Spleen (tissue), 7 donors: ENCODE data around the gene ART4.

Source experiments
- POLR2A ChIP-seq, 3 donors: fragments of 450-650 bp; IDR thresholded peaks; one replicate each; pipeline ENCODE4 v1.5.1; 2017; ENCODE audit warnings: antibody characterized with exemption in 3 of 3, mild to moderate bottlenecking in 1 of 3
- POLR2AphosphoS5 ChIP-seq, 3 donors: sonication (generic); formaldehyde crosslinking; IDR thresholded peaks; one replicate each; pipeline ENCODE4 v1.5.1; 2017; ENCODE audit warnings: antibody characterized with exemption in 3 of 3
- TF ChIP-seq, protein P1 (sequence below), 11 experiments: fragments of 200-600 bp in 7 of 11; fragments of 450-650 bp in 4 of 11; sonication (generic) in 4 of 11; IDR thresholded peaks in 8 of 11; conservative IDR thresholded peaks in 3 of 11; 1 replicate in 7 of 11; 2 replicates in 4 of 11; pipeline versions ENCODE4 v1.4.0 to v1.8.0; 2016 to 2021; ENCODE audit warnings: antibody characterized with exemption in 11 of 11, inconsistent platforms in 4 of 11, mild to moderate bottlenecking in 1 of 11
- donor health status: DM: no; HTN: no; CAD: no; lungs with moderate emphysema.
- donor health status: DM: no; HTN: no; CAD: no.
- donor health status: DM: no; HTN: no; CAD: no.

DNA sequence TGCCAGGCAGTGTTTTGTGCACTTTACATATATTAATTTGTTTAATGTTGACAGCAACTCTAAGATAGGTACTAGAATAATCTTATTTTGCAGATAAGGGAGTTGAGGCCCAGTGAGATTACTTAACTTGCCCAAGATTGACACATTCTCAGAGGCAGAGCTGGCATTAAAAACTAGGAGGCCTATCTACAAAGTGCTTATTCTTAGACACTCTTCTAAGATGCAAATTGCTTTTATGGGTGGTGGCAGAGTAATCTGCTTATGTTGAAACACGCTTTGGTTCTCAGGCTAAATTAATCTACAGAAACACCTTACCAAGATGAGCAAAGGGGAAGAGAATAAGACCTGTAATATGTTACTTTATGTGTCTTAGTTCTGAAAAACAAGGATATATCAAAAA lies 35.2 kb upstream of the ART4 start:
- TF ChIP-seq, protein P1, sequence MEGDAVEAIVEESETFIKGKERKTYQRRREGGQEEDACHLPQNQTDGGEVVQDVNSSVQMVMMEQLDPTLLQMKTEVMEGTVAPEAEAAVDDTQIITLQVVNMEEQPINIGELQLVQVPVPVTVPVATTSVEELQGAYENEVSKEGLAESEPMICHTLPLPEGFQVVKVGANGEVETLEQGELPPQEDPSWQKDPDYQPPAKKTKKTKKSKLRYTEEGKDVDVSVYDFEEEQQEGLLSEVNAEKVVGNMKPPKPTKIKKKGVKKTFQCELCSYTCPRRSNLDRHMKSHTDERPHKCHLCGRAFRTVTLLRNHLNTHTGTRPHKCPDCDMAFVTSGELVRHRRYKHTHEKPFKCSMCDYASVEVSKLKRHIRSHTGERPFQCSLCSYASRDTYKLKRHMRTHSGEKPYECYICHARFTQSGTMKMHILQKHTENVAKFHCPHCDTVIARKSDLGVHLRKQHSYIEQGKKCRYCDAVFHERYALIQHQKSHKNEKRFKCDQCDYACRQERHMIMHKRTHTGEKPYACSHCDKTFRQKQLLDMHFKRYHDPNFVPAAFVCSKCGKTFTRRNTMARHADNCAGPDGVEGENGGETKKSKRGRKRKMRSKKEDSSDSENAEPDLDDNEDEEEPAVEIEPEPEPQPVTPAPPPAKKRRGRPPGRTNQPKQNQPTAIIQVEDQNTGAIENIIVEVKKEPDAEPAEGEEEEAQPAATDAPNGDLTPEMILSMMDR (IDR thresholded peaks at IDR 0.05 in 8 of 11, conservative IDR thresholded peaks at IDR 0.05 in 3 of 11): no peak
- TF ChIP-seq POLR2A (IDR thresholded peaks at IDR 0.05): no peak
- TF ChIP-seq POLR2AphosphoS5 (IDR thresholded peaks at IDR 0.05): no peak
